Colonic mucosa (tissue), 4 donors: ENCODE results near the gene PLEK. TPM values are rescaled to one million over a fixed set of nuclear protein-coding genes. Genes with fewer than 3 reads are reported as not detected.

Experiments used
- DNase-seq: peaks from one replicate; pipeline ENCODE4 v3.0.0-alpha.2; 2020
- H3K27ac ChIP-seq: fragments of 200-600 bp; one replicate; pipeline ENCODE4 v1.8.0; 2021
- H3K27me3 ChIP-seq: fragments of 200-600 bp; one replicate; pipeline ENCODE4 v1.8.0; 2021
- H3K36me3 ChIP-seq: fragments of 200-600 bp; one replicate; pipeline ENCODE4 v1.8.0; 2021
- H3K4me1 ChIP-seq: fragments of 200-600 bp; one replicate; pipeline ENCODE4 v1.8.0; 2021; ENCODE audit warnings: mild to moderate bottlenecking
- H3K4me3 ChIP-seq: fragments of 200-600 bp; one replicate; pipeline ENCODE4 v1.8.0; 2021
- H3K9ac ChIP-seq, 2 donors: one replicate each; pipeline ENCODE4 v1.7.0; 2013; ENCODE audit warnings: control low read depth in 2 of 2, low read depth in 2 of 2, low read length in 2 of 2
- H3K9me3 ChIP-seq: fragments of 200-600 bp; one replicate; pipeline ENCODE4 v1.8.0; 2021
- CTCF ChIP-seq: fragments of 200-600 bp; IDR thresholded peaks from one replicate; pipeline ENCODE4 v1.8.0; 2022; ENCODE audit warnings: antibody characterized with exemption, mild to moderate bottlenecking
- intact Hi-C: fragments of 100-400 bp; cut with DNase I; formaldehyde crosslinking; loops from one replicate; pipeline ENCODE4 v1.14.1; 2022
- total RNA-seq, 2 donors: library from RNA; stranded (reverse); fragmentation: NEBNext Ultra II Directional in 1 of 2; extraction: Animal tissue kit (Norgen Biotek cat#: 25700) in 1 of 2; gene quantifications; one replicate each; pipeline ENCODE4 v1.2.1, GENCODE V29; 2021
- donor health status: healthy.
- donor health status: DM: no; HTN: no; CAD: no.
- donor health status: DM: no; HTN: no; CAD: no.

The PLEK gene
- total RNA-seq, 2 donors from 2014 or later = 2.6 to 5.1 TPM

GRCh38 chr2:68371138-68371537, 6.1 kb downstream of the PLEK start:
- intact Hi-C loops = no loop called here
- Histone ChIP-seq H3K4me3 (no peak overlapping the region), H3K27ac (no peak overlapping the region), H3K4me1 (no peaks in the 10 kb centered on the region), H3K36me3 (no peaks in the 10 kb centered on the region), H3K9ac (no peak overlapping the region), H3K9me3 (no peaks in the 10 kb centered on the region), H3K27me3 (no peaks in the 10 kb centered on the region)
- no peak for TF ChIP-seq CTCF
- DNase-seq = no peak

GRCh38 chr2:68371581-68371980, 6.5 kb downstream of the PLEK start:
- DNase-seq = no peak

GRCh38 chr2:68372485-68372884, 7.4 kb downstream of the PLEK start:
- DNase-seq = no peak
- no peaks in the 10 kb centered on the region for H3K27me3 ChIP-seq
- H3K4me3 ChIP-seq = no peak overlapping the region
- H3K9me3 ChIP-seq = no peaks in the 10 kb centered on the region
- H3K9ac ChIP-seq = no peak overlapping the region
- H3K27ac ChIP-seq = no peak overlapping the region
- H3K36me3 ChIP-seq = no peaks in the 10 kb centered on the region
- no peaks in the 10 kb centered on the region for H3K4me1 ChIP-seq
- intact Hi-C loops = no loop called here
- no peak for TF ChIP-seq CTCF

More at GRCh38 chr2:68371581-68371980, 6.5 kb downstream of the PLEK start:
- intact Hi-C loops = no loop called here
- H3K27ac ChIP-seq = no peak overlapping the region
- no peak overlapping the region for H3K4me3 ChIP-seq
- H3K36me3 ChIP-seq = no peaks in the 10 kb centered on the region
- no peak overlapping the region for H3K9ac ChIP-seq
- no peaks in the 10 kb centered on the region for H3K4me1 ChIP-seq
- H3K27me3 ChIP-seq = no peaks in the 10 kb centered on the region
- no peaks in the 10 kb centered on the region for H3K9me3 ChIP-seq
- TF ChIP-seq CTCF = no peak

GRCh38 chr2:68374184-68374583, 9.1 kb downstream of the PLEK start:
- no peaks in the 10 kb centered on the region for H3K27me3 ChIP-seq
- H3K36me3 ChIP-seq = no peaks in the 10 kb centered on the region
- no peak overlapping the region for H3K4me3 ChIP-seq
- H3K9me3 ChIP-seq = no peaks in the 10 kb centered on the region
- no peak overlapping the region for H3K27ac ChIP-seq
- no peak for DNase-seq
- intact Hi-C loops = no loop called here
- no peaks in the 10 kb centered on the region for H3K4me1 ChIP-seq
- TF ChIP-seq CTCF = no peak
- H3K9ac ChIP-seq = no peak overlapping the region

GRCh38 chr2:68375582-68375981, 10.5 kb downstream of the PLEK start:
- H3K9ac ChIP-seq = no peak overlapping the region
- no peaks in the 10 kb centered on the region for H3K4me1 ChIP-seq
- no peak overlapping the region for H3K4me3 ChIP-seq
- DNase-seq = no peak
- intact Hi-C loops = no loop called here
- H3K27ac ChIP-seq = no peak overlapping the region
- no peak for TF ChIP-seq CTCF
- H3K9me3 ChIP-seq = no peaks in the 10 kb centered on the region
- H3K27me3 ChIP-seq = no peaks in the 10 kb centered on the region
- H3K36me3 ChIP-seq = no peaks in the 10 kb centered on the region
